OCI-LY1 (cell line): ENCODE measurements around the gene CBLB.

Experiments used
- H2AFZ ChIP-seq: fragments of 200-600 bp; sonication (generic), shearing (Covaris generic); 2 replicates; pipeline ENCODE4 v1.6.0; 2014; ENCODE audit warnings: antibody characterized with exemption, mild to moderate bottlenecking, low read length
- H3F3A ChIP-seq: fragments of 200-600 bp; sonication (generic), shearing (Covaris generic); 2 replicates; pipeline ENCODE4 v1.6.0; 2014; ENCODE audit warnings: mild to moderate bottlenecking, antibody characterized with exemption, low read length, moderate library complexity; ENCODE audit not compliant: insufficient read depth
- H3K27ac ChIP-seq: fragments of 200-600 bp; sonication (generic); 2 replicates; pipeline ENCODE4 v1.5.1; 2014; ENCODE audit warnings: low read length, mixed run types, mild to moderate bottlenecking, low read depth; ENCODE audit not compliant: poor library complexity, severe bottlenecking
- H3K27me3 ChIP-seq: fragments of 200-600 bp; sonication (generic); 2 replicates; pipeline ENCODE4 v1.6.0; 2014; ENCODE audit warnings: antibody characterized with exemption, mild to moderate bottlenecking, low read length, moderate library complexity; ENCODE audit not compliant: insufficient read depth
- H3K36me3 ChIP-seq: fragments of 200-600 bp; sonication (generic); 2 replicates; pipeline ENCODE4 v1.6.1; 2014; ENCODE audit warnings: mild to moderate bottlenecking, antibody characterized with exemption, low read length, moderate library complexity, mixed read lengths; ENCODE audit not compliant: insufficient read depth
- H3K4me1 ChIP-seq: fragments of 200-600 bp; sonication (generic); 2 replicates; pipeline ENCODE4 v1.5.1; 2014; ENCODE audit warnings: mild to moderate bottlenecking, low read length, moderate library complexity; ENCODE audit not compliant: insufficient read depth, severe bottlenecking
- H3K4me2 ChIP-seq: fragments of 200-600 bp; sonication (generic), shearing (Covaris generic); 2 replicates; pipeline ENCODE4 v1.6.1; 2014; ENCODE audit warnings: low read length
- H3K4me3 ChIP-seq: fragments of 200-600 bp; sonication (generic); 2 replicates; pipeline ENCODE4 v1.5.1; 2014; ENCODE audit warnings: low read length, low read depth, mild to moderate bottlenecking, mixed read lengths; ENCODE audit not compliant: poor library complexity, severe bottlenecking
- H3K79me2 ChIP-seq: fragments of 200-600 bp; shearing (Covaris generic); 2 replicates; pipeline ENCODE4 v1.6.1; 2016; ENCODE audit warnings: mixed run types, low read length, mixed read lengths; ENCODE audit not compliant: insufficient read depth
- H3K9ac ChIP-seq: fragments of 200-600 bp; sonication (generic), shearing (Covaris generic); 2 replicates; pipeline ENCODE4 v1.6.1; 2014; ENCODE audit warnings: mild to moderate bottlenecking, low read length, mixed read lengths
- H3K9me2 ChIP-seq: fragments of 200-600 bp; sonication (generic), shearing (Covaris generic); 2 replicates; pipeline ENCODE4 v1.6.1; 2014; ENCODE audit warnings: low read depth, mild to moderate bottlenecking, low read length, mixed read lengths
- H3K9me3 ChIP-seq: fragments of 200-600 bp; shearing (Covaris generic); 2 replicates; pipeline ENCODE4 v1.6.1; 2014; ENCODE audit warnings: low read length, mixed read lengths
- H4K20me1 ChIP-seq: fragments of 200-600 bp; sonication (generic), shearing (Covaris generic); 2 replicates; pipeline ENCODE4 v1.6.0; 2016; ENCODE audit warnings: mild to moderate bottlenecking, low read length; ENCODE audit not compliant: insufficient read depth
- EZH2 ChIP-seq: fragments of 200-600 bp; sonication (generic), shearing (Covaris generic); IDR thresholded peaks from 2 replicates; pipeline ENCODE4 v1.8.0; 2017; ENCODE audit warnings: borderline replicate concordance, mixed run types, mild to moderate bottlenecking, antibody characterized with exemption, low read length, moderate library complexity, mixed read lengths
- TF ChIP-seq, protein P1 (sequence below): fragments of 200-600 bp; sonication (generic), shearing (Covaris generic); IDR thresholded peaks from 2 replicates; pipeline ENCODE4 v1.5.1; 2017; ENCODE audit warnings: mild to moderate bottlenecking, antibody characterized with exemption, low read length, moderate library complexity, mixed read lengths

The CBLB gene

DNA sequence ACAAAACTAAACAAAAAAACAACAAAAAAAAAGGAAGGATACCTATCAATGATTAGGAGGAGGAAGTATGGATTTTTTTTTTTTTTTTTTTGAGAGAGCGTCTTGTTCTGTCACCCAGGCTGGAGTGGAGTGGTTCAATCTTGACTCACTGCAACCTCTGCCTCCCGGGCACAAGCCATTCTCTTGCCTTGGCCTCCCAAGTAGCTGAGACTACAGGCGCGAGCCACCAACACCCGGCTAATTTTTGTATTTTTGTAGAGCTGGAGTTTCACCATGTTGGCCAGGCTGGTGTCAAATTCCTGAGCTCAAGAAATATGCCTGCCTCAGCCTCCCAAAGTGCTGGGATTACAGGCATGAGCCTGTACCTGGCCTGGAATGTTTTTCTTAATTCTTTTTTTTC lies 195.8 kb downstream of the CBLB start:
- Histone ChIP-seq H3K4me3 (no peak overlapping the region), H3K27ac (no peak overlapping the region), H3K36me3 (peaks cover 83% of the 10 kb centered on the region), H2AFZ (no peak overlapping the region), H3K9me3 (no peaks in the 10 kb centered on the region), H3K4me1 (no peaks in the 10 kb centered on the region), H3K9me2 (no peaks in the 10 kb centered on the region), H3K4me2 (no peak overlapping the region), H3K79me2 (no peaks in the 10 kb centered on the region), H4K20me1 (no peaks in the 10 kb centered on the region), H3K27me3 (no peaks in the 10 kb centered on the region), H3K9ac (no peak overlapping the region), H3F3A (no peaks in the 10 kb centered on the region)
- TF ChIP-seq, protein P1, sequence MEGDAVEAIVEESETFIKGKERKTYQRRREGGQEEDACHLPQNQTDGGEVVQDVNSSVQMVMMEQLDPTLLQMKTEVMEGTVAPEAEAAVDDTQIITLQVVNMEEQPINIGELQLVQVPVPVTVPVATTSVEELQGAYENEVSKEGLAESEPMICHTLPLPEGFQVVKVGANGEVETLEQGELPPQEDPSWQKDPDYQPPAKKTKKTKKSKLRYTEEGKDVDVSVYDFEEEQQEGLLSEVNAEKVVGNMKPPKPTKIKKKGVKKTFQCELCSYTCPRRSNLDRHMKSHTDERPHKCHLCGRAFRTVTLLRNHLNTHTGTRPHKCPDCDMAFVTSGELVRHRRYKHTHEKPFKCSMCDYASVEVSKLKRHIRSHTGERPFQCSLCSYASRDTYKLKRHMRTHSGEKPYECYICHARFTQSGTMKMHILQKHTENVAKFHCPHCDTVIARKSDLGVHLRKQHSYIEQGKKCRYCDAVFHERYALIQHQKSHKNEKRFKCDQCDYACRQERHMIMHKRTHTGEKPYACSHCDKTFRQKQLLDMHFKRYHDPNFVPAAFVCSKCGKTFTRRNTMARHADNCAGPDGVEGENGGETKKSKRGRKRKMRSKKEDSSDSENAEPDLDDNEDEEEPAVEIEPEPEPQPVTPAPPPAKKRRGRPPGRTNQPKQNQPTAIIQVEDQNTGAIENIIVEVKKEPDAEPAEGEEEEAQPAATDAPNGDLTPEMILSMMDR: no peak
- no peak for TF ChIP-seq EZH2

DNA sequence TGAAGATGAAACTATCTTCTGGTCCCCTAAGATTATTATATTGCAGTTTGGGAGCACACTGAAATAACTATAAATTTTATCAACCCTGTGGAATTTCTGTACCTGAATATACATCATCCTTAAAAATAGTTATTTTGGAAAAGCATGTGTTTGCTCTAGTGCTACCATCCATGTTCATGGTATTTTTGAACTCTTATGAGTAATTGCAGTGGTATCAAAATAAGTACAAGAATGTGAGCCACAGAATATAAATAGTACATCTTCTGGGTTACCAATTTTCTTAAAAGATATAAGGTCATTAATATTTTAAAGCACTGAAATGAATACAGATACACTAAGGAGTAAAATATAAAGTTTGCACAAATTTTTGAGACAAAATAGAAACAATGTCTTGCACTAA lies 206.5 kb downstream of the CBLB start:
- Histone ChIP-seq H3K4me1 (no peaks in the 10 kb centered on the region), H3K4me2 (no peak overlapping the region), H3K9ac (no peak overlapping the region), H3F3A (no peaks in the 10 kb centered on the region), H3K79me2 (no peaks in the 10 kb centered on the region), H3K36me3 (peaks cover 57% of the 10 kb centered on the region), H3K4me3 (no peak overlapping the region), H3K9me3 (no peaks in the 10 kb centered on the region), H4K20me1 (no peaks in the 10 kb centered on the region), H3K27me3 (no peaks in the 10 kb centered on the region), H2AFZ (no peak overlapping the region), H3K9me2 (no peaks in the 10 kb centered on the region), H3K27ac (no peak overlapping the region)
- TF ChIP-seq, protein P1: no peak
- no peak for TF ChIP-seq EZH2

DNA sequence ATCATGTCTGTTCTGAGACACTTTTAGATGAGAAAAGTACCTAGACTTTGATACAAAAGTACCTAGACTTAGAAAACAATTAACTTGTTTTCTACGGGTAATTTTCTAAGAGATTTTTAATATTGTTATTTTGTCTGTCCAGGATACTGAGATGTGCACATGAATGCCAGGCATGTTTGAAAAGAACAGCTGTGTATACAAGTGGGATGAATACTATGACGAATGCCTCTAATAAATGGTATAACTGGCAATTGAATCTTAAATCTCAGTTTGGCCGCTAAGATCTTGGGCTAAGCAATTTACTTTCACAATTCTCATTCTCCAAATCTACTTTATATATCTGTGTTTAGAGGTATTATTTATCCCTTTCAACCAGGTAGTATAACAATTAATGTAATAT lies 207.4 kb downstream of the CBLB start:
- no peaks in the 10 kb centered on the region for H3F3A ChIP-seq
- no peak overlapping the region for H3K4me3 ChIP-seq
- H3K27me3 ChIP-seq: no peaks in the 10 kb centered on the region
- no peak overlapping the region for H3K27ac ChIP-seq
- TF ChIP-seq, protein P1: no peak
- TF ChIP-seq EZH2: no peak
- no peaks in the 10 kb centered on the region for H3K4me1 ChIP-seq
- H3K9me2 ChIP-seq: no peaks in the 10 kb centered on the region
- peaks cover 61% of the 10 kb centered on the region for H3K36me3 ChIP-seq
- no peaks in the 10 kb centered on the region for H3K9me3 ChIP-seq
- H3K9ac ChIP-seq: no peak overlapping the region
- no peak overlapping the region for H2AFZ ChIP-seq
- H3K4me2 ChIP-seq: no peak overlapping the region
- H3K79me2 ChIP-seq: no peaks in the 10 kb centered on the region
- H4K20me1 ChIP-seq: no peaks in the 10 kb centered on the region
